Body of pancreas (tissue), 4 donors: ENCODE measurements around the gene SHANK3.

Experiments
- POLR2A ChIP-seq, 3 donors: fragments of 450-650 bp; IDR thresholded peaks; one replicate each; pipeline ENCODE4 v1.6.1; 2016; ENCODE audit warnings: antibody characterized with exemption in 3 of 3, mild to moderate bottlenecking in 2 of 3
- TF ChIP-seq, protein P1 (sequence below), 7 experiments: fragments of 450-650 bp in 4 of 7; fragments of 200-600 bp in 3 of 7; sonication (generic) in 3 of 7; IDR thresholded peaks; one replicate each; pipeline ENCODE4 v1.5.1; 2016 to 2019; ENCODE audit warnings: antibody characterized with exemption in 7 of 7

GRCh38 chr22:50701076-50701419 is 28.4 kb downstream of the SHANK3 start:
- TF ChIP-seq, protein P1, sequence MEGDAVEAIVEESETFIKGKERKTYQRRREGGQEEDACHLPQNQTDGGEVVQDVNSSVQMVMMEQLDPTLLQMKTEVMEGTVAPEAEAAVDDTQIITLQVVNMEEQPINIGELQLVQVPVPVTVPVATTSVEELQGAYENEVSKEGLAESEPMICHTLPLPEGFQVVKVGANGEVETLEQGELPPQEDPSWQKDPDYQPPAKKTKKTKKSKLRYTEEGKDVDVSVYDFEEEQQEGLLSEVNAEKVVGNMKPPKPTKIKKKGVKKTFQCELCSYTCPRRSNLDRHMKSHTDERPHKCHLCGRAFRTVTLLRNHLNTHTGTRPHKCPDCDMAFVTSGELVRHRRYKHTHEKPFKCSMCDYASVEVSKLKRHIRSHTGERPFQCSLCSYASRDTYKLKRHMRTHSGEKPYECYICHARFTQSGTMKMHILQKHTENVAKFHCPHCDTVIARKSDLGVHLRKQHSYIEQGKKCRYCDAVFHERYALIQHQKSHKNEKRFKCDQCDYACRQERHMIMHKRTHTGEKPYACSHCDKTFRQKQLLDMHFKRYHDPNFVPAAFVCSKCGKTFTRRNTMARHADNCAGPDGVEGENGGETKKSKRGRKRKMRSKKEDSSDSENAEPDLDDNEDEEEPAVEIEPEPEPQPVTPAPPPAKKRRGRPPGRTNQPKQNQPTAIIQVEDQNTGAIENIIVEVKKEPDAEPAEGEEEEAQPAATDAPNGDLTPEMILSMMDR (IDR thresholded peaks at IDR 0.05): no peak
- TF ChIP-seq POLR2A (IDR thresholded peaks at IDR 0.05): no peak
